Karpas-422 (cell line): ENCODE results near the gene ZKSCAN7. TPM values are rescaled to one million over a fixed set of nuclear protein-coding genes. Genes with fewer than 3 reads are reported as not detected.
"Not testable (repeated sequence)": the region's sequence is repeated elsewhere in the genome, so short reads cannot be mapped to it uniquely, and the experiment has no call there.

ENCODE experiments used
- DNase-seq: peaks from one replicate; pipeline ENCODE4 v3.0.0-alpha.2; 2015
- H2AFZ ChIP-seq: fragments of 200-600 bp; sonication (generic); 2 replicates; pipeline ENCODE4 v1.6.1; 2014; ENCODE audit warnings: antibody characterized with exemption, low read length, mixed read lengths
- H3K27ac ChIP-seq: fragments of 200-600 bp; sonication (generic); 2 replicates; pipeline ENCODE4 v1.5.1; 2014; ENCODE audit warnings: mild to moderate bottlenecking, low read length, moderate library complexity
- H3K27me3 ChIP-seq: fragments of 200-600 bp; sonication (generic); 2 replicates; pipeline ENCODE4 v1.6.1; 2014; ENCODE audit warnings: low read length, mixed read lengths
- H3K36me3 ChIP-seq: fragments of 200-600 bp; sonication (generic); 2 replicates; pipeline ENCODE4 v1.6.1; 2014; ENCODE audit warnings: low read length, mixed read lengths; ENCODE audit not compliant: insufficient read depth
- H3K4me1 ChIP-seq: fragments of 200-600 bp; sonication (generic); 2 replicates; pipeline ENCODE4 v1.6.1; 2014; ENCODE audit warnings: mild to moderate bottlenecking, low read length, mixed read lengths
- H3K4me2 ChIP-seq: fragments of 200-600 bp; sonication (generic); 2 replicates; pipeline ENCODE4 v1.6.1; 2014; ENCODE audit warnings: low read length, low read depth, mild to moderate bottlenecking; ENCODE audit not compliant: poor library complexity, severe bottlenecking
- H3K4me3 ChIP-seq: fragments of 200-600 bp; sonication (generic); 2 replicates; pipeline ENCODE4 v1.5.1; 2014; ENCODE audit warnings: mild to moderate bottlenecking, antibody characterized with exemption, low read length, mixed read lengths
- H3K79me2 ChIP-seq: fragments of 200-600 bp; sonication (generic); 2 replicates; pipeline ENCODE4 v1.6.1; 2014; ENCODE audit warnings: mild to moderate bottlenecking, low read length, mixed read lengths
- H3K9ac ChIP-seq: fragments of 200-600 bp; sonication (generic); 2 replicates; pipeline ENCODE4 v1.6.0; 2014; ENCODE audit warnings: low read length
- H3K9me2 ChIP-seq: fragments of 200-600 bp; sonication (generic), shearing (Covaris generic); replicated peaks from 2 replicates; pipeline ENCODE4 v1.6.0; 2014; ENCODE audit warnings: mild to moderate bottlenecking, low read length, moderate library complexity; ENCODE audit not compliant: insufficient read depth
- H3K9me3 ChIP-seq: fragments of 300-700, 200-600 bp; sonication (generic); 2 replicates; pipeline ENCODE4 v1.6.1; 2014; ENCODE audit warnings: low read length, mixed read lengths
- H4K20me1 ChIP-seq: fragments of 200-600 bp; sonication (generic); 2 replicates; pipeline ENCODE4 v1.6.1; 2014; ENCODE audit warnings: mild to moderate bottlenecking, antibody characterized with exemption, low read length, low read depth; ENCODE audit not compliant: insufficient read depth
- total RNA-seq: library from RNA; depleted of rRNA; stranded (reverse); fragments of >200 nt; shearing (Covaris generic); gene quantifications from 2 replicates; pipeline ENCODE4 v1.2.3, GENCODE V29; 2014; ENCODE audit warnings: low replicate concordance

The ZKSCAN7 gene
- total RNA-seq, 1 experiment from 2014 or later, result 7.3 TPM

- Histone ChIP-seq H3K9ac (no peak overlapping the region), H3K4me3 (no peak overlapping the region), H3K79me2 (no peaks in the 10 kb centered on the region), H3K4me1 (peaks cover 10% of the 10 kb centered on the region), H3K9me2 (no peaks in the 10 kb centered on the region), H3K27ac (no peak overlapping the region), H3K9me3 (no peaks in the 10 kb centered on the region), H3K4me2 (no peak overlapping the region), H4K20me1 (no peaks in the 10 kb centered on the region), H3K27me3 (no peaks in the 10 kb centered on the region), H3K36me3 (no peaks in the 10 kb centered on the region), H2AFZ (no peak overlapping the region)
- DNase-seq, result no peak
These were observed 36.2 kb upstream of the ZKSCAN7 start for GRCh38 chr3:44518782-44519156.

- Histone ChIP-seq H3K4me1 (peaks cover 10% of the 10 kb centered on the region), H3K9me3 (no peaks in the 10 kb centered on the region), H4K20me1 (no peaks in the 10 kb centered on the region), H3K79me2 (no peaks in the 10 kb centered on the region), H3K4me2 (no peak overlapping the region), H3K9me2 (no peaks in the 10 kb centered on the region), H3K9ac (no peak overlapping the region), H2AFZ (no peak overlapping the region), H3K36me3 (no peaks in the 10 kb centered on the region), H3K4me3 (no peak overlapping the region), H3K27me3 (no peaks in the 10 kb centered on the region), H3K27ac (no peak overlapping the region)
- no peak for DNase-seq
These were observed 33.3 kb upstream of the ZKSCAN7 start for GRCh38 chr3:44521721-44522120.

- Histone ChIP-seq H3K9me2 (no peaks in the 10 kb centered on the region), H3K4me3 (no peak overlapping the region), H3K9ac (no peak overlapping the region), H3K79me2 (no peaks in the 10 kb centered on the region), H3K27me3 (no peaks in the 10 kb centered on the region), H3K27ac (no peak overlapping the region), H3K4me1 (peaks cover 10% of the 10 kb centered on the region), H3K9me3 (no peaks in the 10 kb centered on the region), H2AFZ (no peak overlapping the region), H3K4me2 (no peak overlapping the region), H3K36me3 (no peaks in the 10 kb centered on the region), H4K20me1 (no peaks in the 10 kb centered on the region)
- no peak for DNase-seq
These were observed 32.5 kb upstream of the ZKSCAN7 start for GRCh38 chr3:44522494-44522933.

- Histone ChIP-seq H3K9me3 (no peaks in the 10 kb centered on the region), H3K79me2 (no peaks in the 10 kb centered on the region), H3K9me2 (no peaks in the 10 kb centered on the region), H4K20me1 (no peaks in the 10 kb centered on the region), H3K4me1 (no peaks in the 10 kb centered on the region), H3K9ac (no peak overlapping the region), H3K36me3 (no peaks in the 10 kb centered on the region), H3K4me2 (no peak overlapping the region), H3K27ac (no peak overlapping the region), H2AFZ (no peak overlapping the region), H3K4me3 (no peak overlapping the region), H3K27me3 (no peaks in the 10 kb centered on the region)
- DNase-seq, result no peak
These were observed 29.9 kb upstream of the ZKSCAN7 start for GRCh38 chr3:44525060-44525459.

GRCh38 chr3:44529927-44530326 is 25.1 kb upstream of the ZKSCAN7 start:
- DNase-seq, result peak; percentile 75
- no peak overlapping the region for H3K4me3 ChIP-seq
- no peaks in the 10 kb centered on the region for H3K9me2 ChIP-seq
- no peak overlapping the region for H3K9ac ChIP-seq
- no peak overlapping the region for H3K27ac ChIP-seq
- H3K9me3 ChIP-seq, result no peaks in the 10 kb centered on the region
- H3K27me3 ChIP-seq, result no peaks in the 10 kb centered on the region
- no peaks in the 10 kb centered on the region for H3K36me3 ChIP-seq
- no peaks in the 10 kb centered on the region for H3K4me1 ChIP-seq
- H2AFZ ChIP-seq, result no peak overlapping the region
- no peaks in the 10 kb centered on the region for H4K20me1 ChIP-seq
- no peak overlapping the region for H3K4me2 ChIP-seq
- H3K79me2 ChIP-seq, result no peaks in the 10 kb centered on the region

- Histone ChIP-seq H3K4me2 (no peak overlapping the region), H3K4me1 (no peaks in the 10 kb centered on the region), H3K36me3 (no peaks in the 10 kb centered on the region), H3K4me3 (no peak overlapping the region), H4K20me1 (no peaks in the 10 kb centered on the region), H3K9me2 (no peaks in the 10 kb centered on the region), H3K79me2 (no peaks in the 10 kb centered on the region), H3K9ac (no peak overlapping the region), H3K27ac (no peak overlapping the region), H3K9me3 (no peaks in the 10 kb centered on the region), H3K27me3 (no peaks in the 10 kb centered on the region), H2AFZ (no peak overlapping the region)
- DNase-seq, result no peak
These were observed 24.1 kb upstream of the ZKSCAN7 start for GRCh38 chr3:44530911-44531310.

GRCh38 chr3:44534659-44535058 is 20.3 kb upstream of the ZKSCAN7 start:
- H3K36me3 ChIP-seq, H3K4me2 ChIP-seq, H3K9ac ChIP-seq, H3K27me3 ChIP-seq, H3K9me2 ChIP-seq, H3K4me3 ChIP-seq, DNase-seq, H2AFZ ChIP-seq, H3K4me1 ChIP-seq, H3K79me2 ChIP-seq, H3K9me3 ChIP-seq, H4K20me1 ChIP-seq, H3K27ac ChIP-seq: not testable (repeated sequence)

GRCh38 chr3:44535364-44535763 is 19.6 kb upstream of the ZKSCAN7 start:
- Histone ChIP-seq H3K9me3 (no peaks in the 10 kb centered on the region), H3K27me3 (no peaks in the 10 kb centered on the region), H3K4me1 (no peaks in the 10 kb centered on the region), H3K9me2 (no peaks in the 10 kb centered on the region), H3K4me3 (no peak overlapping the region), H4K20me1 (no peaks in the 10 kb centered on the region), H3K36me3 (no peaks in the 10 kb centered on the region), H3K79me2 (no peaks in the 10 kb centered on the region), H2AFZ (no peak overlapping the region), H3K27ac (no peak overlapping the region), H3K4me2 (no peak overlapping the region), H3K9ac (no peak overlapping the region)
- DNase-seq, result no peak

- H3K79me2 ChIP-seq, H3K9me3 ChIP-seq, H3K9ac ChIP-seq, H3K4me2 ChIP-seq, H4K20me1 ChIP-seq, H3K27ac ChIP-seq, H3K9me2 ChIP-seq, DNase-seq, H3K36me3 ChIP-seq, H2AFZ ChIP-seq, H3K4me1 ChIP-seq, H3K4me3 ChIP-seq, H3K27me3 ChIP-seq: not testable (repeated sequence)
These were observed 10.2 kb upstream of the ZKSCAN7 start for GRCh38 chr3:44544811-44545210.
